BJ (cell line): Measurements from ENCODE around the gene LAMA3. TPM values are rescaled to one million over a fixed set of nuclear protein-coding genes. Genes with fewer than 3 reads are reported as not detected.

ENCODE experiments used
- CTCF ChIA-PET: fragments of 350-600 bp; formaldehyde crosslinking; extraction: SDS; loops from one replicate; lab custom pipeline; 2021; ENCODE audit warnings: antibody characterized with exemption, inconsistent platforms; lab: Yijun Ruan, JAX
- POLR2A ChIA-PET: fragments of 300-600 bp; sonication (Branson Sonifier 250); formaldehyde crosslinking; extraction: SDS; loops from one replicate; lab custom pipeline; 2021; ENCODE audit warnings: antibody characterized with exemption; lab: Charles Lee
- DNase-seq: peaks from one replicate; pipeline ENCODE4 v3.0.0-alpha.2; 2011; ENCODE audit warnings: low read depth
- H3K27me3 ChIP-seq: 2 replicates; pipeline ENCODE4 v1.6.0; 2011; ENCODE audit warnings: low read length; ENCODE audit not compliant: control insufficient read depth, insufficient read depth
- H3K36me3 ChIP-seq: 2 replicates; pipeline ENCODE4 v1.5.1; 2011; ENCODE audit warnings: low read length; ENCODE audit not compliant: control insufficient read depth, insufficient read depth
- H3K4me3 ChIP-seq: 2 replicates; pipeline ENCODE4 v1.5.1; 2011; ENCODE audit warnings: low read depth, mild to moderate bottlenecking, control low read depth, low read length
- polyA plus RNA-seq: library from polyadenylated mRNA; depleted of rRNA; stranded (reverse); fragments of >200 nt; gene quantifications from 2 replicates; pipeline ENCODE4 v1.2.3, GENCODE V29; 2011
- TF ChIP-seq, protein P1 (sequence below): IDR thresholded peaks from 2 replicates; pipeline ENCODE4 v1.5.1; 2011; ENCODE audit warnings: low read depth, mild to moderate bottlenecking, control low read depth, inconsistent platforms, low read length, moderate library complexity; ENCODE audit not compliant: insufficient read depth

LAMA3 gene
- polyA plus RNA-seq, 1 experiment, result 5.6 TPM

GRCh38 chr18:23983112-23983511 is 293.9 kb downstream of the LAMA3 start:
- POLR2A ChIA-PET, result no interaction called here
- no peaks in the 10 kb centered on the region for H3K36me3 ChIP-seq
- no peak for DNase-seq
- TF ChIP-seq, protein P1, sequence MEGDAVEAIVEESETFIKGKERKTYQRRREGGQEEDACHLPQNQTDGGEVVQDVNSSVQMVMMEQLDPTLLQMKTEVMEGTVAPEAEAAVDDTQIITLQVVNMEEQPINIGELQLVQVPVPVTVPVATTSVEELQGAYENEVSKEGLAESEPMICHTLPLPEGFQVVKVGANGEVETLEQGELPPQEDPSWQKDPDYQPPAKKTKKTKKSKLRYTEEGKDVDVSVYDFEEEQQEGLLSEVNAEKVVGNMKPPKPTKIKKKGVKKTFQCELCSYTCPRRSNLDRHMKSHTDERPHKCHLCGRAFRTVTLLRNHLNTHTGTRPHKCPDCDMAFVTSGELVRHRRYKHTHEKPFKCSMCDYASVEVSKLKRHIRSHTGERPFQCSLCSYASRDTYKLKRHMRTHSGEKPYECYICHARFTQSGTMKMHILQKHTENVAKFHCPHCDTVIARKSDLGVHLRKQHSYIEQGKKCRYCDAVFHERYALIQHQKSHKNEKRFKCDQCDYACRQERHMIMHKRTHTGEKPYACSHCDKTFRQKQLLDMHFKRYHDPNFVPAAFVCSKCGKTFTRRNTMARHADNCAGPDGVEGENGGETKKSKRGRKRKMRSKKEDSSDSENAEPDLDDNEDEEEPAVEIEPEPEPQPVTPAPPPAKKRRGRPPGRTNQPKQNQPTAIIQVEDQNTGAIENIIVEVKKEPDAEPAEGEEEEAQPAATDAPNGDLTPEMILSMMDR, result no peak
- no peak overlapping the region for H3K4me3 ChIP-seq
- CTCF ChIA-PET, result interaction anchor here (0.7 to 1.2 kb wide), 3 partner anchors 10 to 51 kb away, joined by 3 to 4 read pairs (median 3); no protein-coding TSS in a partner anchor
- H3K27me3 ChIP-seq, result no peaks in the 10 kb centered on the region; the same call in 1 of the 2 replicates

DNA sequence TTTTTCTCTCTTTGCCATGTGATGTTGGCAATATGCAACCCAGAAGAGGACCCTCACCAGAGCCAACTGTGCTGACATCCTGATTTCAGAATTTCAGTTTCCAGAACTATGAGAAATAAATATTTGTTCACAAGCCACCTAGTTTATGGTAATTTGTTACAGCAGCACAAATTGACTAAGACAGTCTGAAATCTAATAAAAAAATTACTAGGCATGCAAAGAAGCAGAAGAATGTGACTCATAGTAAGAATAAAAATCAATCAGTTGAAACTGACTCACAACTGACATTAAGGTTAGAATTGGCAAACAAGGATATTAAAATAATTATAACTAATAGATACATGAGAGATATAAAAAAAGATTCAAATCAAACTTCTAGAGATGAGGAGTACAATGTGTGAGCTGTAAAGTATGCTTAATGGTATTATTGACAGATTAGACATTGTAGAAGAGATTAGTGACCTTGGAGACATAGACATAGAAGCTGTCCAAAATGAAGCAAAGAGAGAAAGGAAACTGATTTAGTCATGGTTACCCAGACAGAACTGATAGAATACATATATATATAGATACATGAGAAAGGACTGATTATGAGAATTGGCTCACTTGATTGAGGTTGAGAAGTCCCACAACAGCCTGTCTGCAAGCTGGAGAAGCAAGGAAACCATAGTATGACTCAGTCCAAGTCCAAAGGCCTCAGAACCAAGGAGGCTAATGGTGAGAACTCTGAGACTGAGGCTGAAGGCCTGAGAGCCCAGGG is 297.5 kb downstream of the LAMA3 start:
- H3K36me3 ChIP-seq, result no peaks in the 10 kb centered on the region
- DNase-seq, result peak; percentile 43
- H3K4me3 ChIP-seq, result no peak overlapping the region
- H3K27me3 ChIP-seq, result no peaks in the 10 kb centered on the region; the same call in 1 of the 2 replicates
- ChIA-PET CTCF (no interaction called here), POLR2A (no interaction called here)
- TF ChIP-seq, protein P1, result no peak

DNA sequence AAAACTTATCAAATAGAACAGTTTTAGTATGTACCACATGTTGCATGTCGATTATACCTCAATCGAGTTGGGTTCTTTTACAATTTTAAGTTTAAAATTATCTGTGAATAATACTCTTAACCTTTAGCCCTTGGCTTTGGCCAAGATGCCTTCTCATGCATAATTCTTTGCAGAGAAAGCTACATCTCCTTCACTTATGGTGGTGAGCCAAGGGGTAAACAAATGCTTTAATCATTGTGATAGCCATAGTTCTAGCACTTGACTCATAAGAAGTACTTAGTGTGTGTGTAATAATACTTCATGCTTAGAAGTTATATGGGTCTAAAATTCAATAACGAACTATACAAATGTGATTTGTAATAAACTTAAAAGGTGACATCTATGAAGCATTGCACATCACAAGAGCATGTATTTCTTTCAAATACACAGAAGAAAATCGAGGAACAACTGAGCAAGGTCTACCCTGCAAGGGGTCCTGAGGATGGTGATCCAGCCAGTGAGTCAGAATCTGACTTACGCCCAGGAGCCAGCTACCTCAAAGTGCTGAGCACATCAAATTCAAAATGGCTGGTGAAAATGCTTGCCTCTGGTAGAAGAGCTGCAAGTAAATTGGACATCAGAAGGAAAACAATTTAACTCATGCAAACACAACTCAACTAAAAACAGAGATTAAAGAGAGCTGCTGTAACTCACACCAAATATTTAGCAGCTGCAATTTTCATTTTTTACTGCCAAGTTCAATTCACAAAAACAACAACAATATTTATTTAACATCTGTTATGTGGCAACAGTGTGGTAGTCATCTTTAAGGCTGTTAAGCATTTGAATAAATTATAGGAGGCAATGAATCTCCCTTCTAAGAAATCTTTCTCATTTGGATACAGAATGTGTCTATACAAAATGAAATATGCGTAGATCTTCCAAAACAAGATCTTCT is 301.5 kb downstream of the LAMA3 start:
- Histone ChIP-seq H3K27me3 (no peaks in the 10 kb centered on the region; the same call in 1 of the 2 replicates), H3K4me3 (no peak overlapping the region), H3K36me3 (no peaks in the 10 kb centered on the region)
- ChIA-PET POLR2A (interaction anchor here (0.5 kb wide), 1 partner anchor 1361 kb away, joined by 41 read pairs; the partner anchor contains the start of gene ZNF521), CTCF (interaction anchor here (0.6 to 1.4 kb wide), 3 partner anchors 13 to 40 kb away, joined by 3 read pairs; no protein-coding TSS in a partner anchor)
- TF ChIP-seq, protein P1, result no peak
- DNase-seq, result no peak

DNA sequence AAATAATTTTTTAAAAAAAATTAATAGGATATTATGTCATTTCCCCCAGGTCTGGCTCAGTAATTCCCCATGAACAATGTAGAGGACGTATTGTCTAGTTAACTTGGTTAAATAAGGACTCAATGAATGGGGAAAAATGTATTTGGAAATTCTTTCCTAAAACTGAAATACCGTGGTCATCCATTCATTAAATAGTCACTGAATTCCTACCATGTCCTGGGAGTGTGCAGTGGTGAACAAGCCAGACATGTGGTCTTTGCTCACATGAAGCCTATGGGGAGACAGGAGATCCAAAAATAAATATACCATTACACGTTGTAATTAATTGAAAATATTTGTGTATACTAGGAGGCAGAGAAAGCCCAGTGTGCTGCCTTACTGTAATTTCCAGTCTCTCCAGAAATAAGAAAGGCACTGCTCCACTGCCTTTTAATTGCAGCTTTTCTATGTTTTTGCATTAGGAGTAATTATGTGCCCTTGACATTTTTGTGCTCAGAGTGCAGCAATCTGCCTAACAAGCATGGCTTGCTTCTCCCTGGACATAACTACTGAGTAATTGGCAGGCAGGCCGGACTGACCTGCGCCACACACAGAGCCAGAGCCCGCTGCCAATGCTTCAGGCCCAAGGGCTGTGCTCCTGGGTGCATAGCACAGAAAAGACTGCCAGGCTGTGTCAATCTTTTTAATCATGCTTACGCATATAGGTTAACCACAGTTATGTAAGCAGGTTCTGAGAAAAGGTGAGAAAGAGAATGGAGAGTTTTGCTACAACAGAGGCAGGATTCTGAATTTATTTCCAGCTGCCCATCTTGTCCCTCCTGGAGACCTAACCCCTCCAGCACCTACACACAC is 303.1 kb downstream of the LAMA3 start:
- Histone ChIP-seq H3K4me3 (no peak overlapping the region), H3K36me3 (no peaks in the 10 kb centered on the region), H3K27me3 (no peaks in the 10 kb centered on the region; the same call in 1 of the 2 replicates)
- TF ChIP-seq, protein P1, result no peak
- ChIA-PET CTCF (no interaction called here), POLR2A (no interaction called here)
- no peak for DNase-seq
